Right atrium auricular region (tissue), 2 donors: ENCODE data around the gene KIAA1328. TPM values are rescaled to one million over a fixed set of nuclear protein-coding genes. Genes with fewer than 3 reads are reported as not detected.

Experiments
- DNase-seq: peaks from one replicate; pipeline ENCODE4 v3.0.0-alpha.2; 2019; ENCODE audit warnings: low spot score
- H3K27ac ChIP-seq, 2 donors: fragments of 200-600 bp; sonication (generic); 1 replicate in 1 of 2; 2 replicates in 1 of 2; pipeline ENCODE4 v1.5.1; 2016 to 2019
- H3K27me3 ChIP-seq, 2 donors: fragments of 200-600 bp; sonication (generic); one replicate each; pipeline versions ENCODE4 v1.5.1 to v1.6.0; 2017 to 2019
- H3K36me3 ChIP-seq: fragments of 200-600 bp; sonication (generic); one replicate; pipeline ENCODE4 v1.5.1; 2016
- H3K4me1 ChIP-seq, 2 donors: fragments of 200-600 bp; sonication (generic); one replicate each; pipeline versions ENCODE4 v1.5.1 to v1.6.0; 2017 to 2019
- H3K4me3 ChIP-seq, 2 donors: fragments of 200-600 bp; sonication (generic); 1 replicate in 1 of 2; 2 replicates in 1 of 2; pipeline ENCODE4 v1.5.1; 2017 to 2019; ENCODE audit warnings: mild to moderate bottlenecking in 1 of 2, moderate library complexity in 1 of 2
- H3K9me3 ChIP-seq, 2 donors: fragments of 200-600 bp; sonication (generic); one replicate each; pipeline ENCODE4 v1.5.1; 2019
- total RNA-seq, 2 donors: library from RNA; depleted of rRNA; stranded (reverse); fragments of >200 nt; gene quantifications; one replicate each; pipeline ENCODE4 v1.1.0, GENCODE V29; 2016
- TF ChIP-seq, protein P1 (sequence below), 2 donors: fragments of 200-600 bp; sonication (generic); IDR thresholded peaks; one replicate each; pipeline ENCODE4 v1.5.1; 2019; ENCODE audit warnings: antibody characterized with exemption in 2 of 2

The KIAA1328 gene
- total RNA-seq, 2 donors from 2014 or later = 7.2 to 7.8 TPM

DNA sequence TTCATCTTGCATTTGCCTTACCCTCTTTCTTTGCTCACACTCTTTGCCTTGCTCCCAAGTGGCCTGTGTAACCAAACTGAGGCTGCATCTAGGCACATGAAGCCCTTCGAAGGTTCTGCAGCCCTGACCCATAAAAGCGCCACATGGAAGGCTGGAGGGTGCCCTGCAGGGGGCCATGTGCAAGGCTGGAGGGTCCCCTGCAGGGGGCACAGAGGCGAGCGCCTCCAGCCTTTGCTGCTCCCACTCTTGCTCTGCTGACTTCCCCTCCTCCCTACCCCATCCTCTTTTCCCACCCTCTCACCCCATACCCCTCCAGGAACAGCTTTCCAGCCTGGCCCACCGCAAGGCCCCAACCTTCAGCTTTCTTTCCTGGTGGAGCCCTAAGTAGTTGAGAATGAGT lies 419.4 kb downstream of the KIAA1328 start:
- Histone ChIP-seq H3K4me3 (no peak overlapping the region), H3K36me3 (no peaks in the 10 kb centered on the region), H3K27ac (no peak overlapping the region), H3K4me1 (no peaks in the 10 kb centered on the region), H3K9me3 (no peaks in the 10 kb centered on the region), H3K27me3 (no peaks in the 10 kb centered on the region)
- TF ChIP-seq, protein P1, sequence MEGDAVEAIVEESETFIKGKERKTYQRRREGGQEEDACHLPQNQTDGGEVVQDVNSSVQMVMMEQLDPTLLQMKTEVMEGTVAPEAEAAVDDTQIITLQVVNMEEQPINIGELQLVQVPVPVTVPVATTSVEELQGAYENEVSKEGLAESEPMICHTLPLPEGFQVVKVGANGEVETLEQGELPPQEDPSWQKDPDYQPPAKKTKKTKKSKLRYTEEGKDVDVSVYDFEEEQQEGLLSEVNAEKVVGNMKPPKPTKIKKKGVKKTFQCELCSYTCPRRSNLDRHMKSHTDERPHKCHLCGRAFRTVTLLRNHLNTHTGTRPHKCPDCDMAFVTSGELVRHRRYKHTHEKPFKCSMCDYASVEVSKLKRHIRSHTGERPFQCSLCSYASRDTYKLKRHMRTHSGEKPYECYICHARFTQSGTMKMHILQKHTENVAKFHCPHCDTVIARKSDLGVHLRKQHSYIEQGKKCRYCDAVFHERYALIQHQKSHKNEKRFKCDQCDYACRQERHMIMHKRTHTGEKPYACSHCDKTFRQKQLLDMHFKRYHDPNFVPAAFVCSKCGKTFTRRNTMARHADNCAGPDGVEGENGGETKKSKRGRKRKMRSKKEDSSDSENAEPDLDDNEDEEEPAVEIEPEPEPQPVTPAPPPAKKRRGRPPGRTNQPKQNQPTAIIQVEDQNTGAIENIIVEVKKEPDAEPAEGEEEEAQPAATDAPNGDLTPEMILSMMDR (IDR thresholded peaks at IDR 0.05) = no peak
- DNase-seq = no peak

DNA sequence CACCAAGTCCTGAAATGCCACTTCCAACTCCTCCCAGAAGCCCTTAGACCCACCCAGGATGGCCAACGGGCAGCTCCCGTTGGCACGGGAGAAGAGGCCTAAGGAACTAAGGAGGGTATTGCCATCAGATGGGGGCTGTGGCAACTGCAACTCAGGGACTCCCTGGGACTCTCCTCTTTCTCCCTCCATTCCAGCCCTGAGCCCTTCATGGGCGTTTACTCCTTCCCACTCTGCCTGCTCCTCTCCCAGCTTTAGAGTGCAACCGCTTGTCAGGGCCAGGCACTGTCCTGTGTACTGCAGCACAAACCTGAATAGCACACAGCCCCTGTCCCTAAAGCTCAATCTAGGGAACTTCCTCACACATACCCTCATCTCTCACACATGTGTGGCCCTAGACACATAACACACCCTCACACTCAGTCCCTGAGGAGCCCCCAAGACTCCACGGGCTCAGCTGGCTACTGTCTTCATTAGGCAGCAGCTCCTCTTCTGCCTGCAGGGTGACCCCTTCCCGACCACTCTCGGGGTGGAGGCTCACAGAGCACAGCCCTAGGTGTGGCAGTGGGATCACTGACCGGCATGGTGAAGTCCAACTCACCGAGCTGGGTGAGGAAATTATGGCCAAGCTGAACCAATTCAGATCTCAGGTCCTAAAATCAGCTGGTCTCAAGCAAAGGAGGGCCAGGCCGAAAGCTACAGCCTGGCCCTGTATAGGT lies 420.4 kb downstream of the KIAA1328 start:
- H3K4me1 ChIP-seq = peaks cover 0 to 7% of the 10 kb centered on the region in 2 donors
- no peaks in the 10 kb centered on the region for H3K36me3 ChIP-seq
- no peak overlapping the region for H3K27ac ChIP-seq
- DNase-seq = no peak
- H3K4me3 ChIP-seq = no peak overlapping the region
- no peaks in the 10 kb centered on the region for H3K9me3 ChIP-seq
- H3K27me3 ChIP-seq = no peaks in the 10 kb centered on the region
- TF ChIP-seq, protein P1 (IDR thresholded peaks at IDR 0.05) = no peak

DNA sequence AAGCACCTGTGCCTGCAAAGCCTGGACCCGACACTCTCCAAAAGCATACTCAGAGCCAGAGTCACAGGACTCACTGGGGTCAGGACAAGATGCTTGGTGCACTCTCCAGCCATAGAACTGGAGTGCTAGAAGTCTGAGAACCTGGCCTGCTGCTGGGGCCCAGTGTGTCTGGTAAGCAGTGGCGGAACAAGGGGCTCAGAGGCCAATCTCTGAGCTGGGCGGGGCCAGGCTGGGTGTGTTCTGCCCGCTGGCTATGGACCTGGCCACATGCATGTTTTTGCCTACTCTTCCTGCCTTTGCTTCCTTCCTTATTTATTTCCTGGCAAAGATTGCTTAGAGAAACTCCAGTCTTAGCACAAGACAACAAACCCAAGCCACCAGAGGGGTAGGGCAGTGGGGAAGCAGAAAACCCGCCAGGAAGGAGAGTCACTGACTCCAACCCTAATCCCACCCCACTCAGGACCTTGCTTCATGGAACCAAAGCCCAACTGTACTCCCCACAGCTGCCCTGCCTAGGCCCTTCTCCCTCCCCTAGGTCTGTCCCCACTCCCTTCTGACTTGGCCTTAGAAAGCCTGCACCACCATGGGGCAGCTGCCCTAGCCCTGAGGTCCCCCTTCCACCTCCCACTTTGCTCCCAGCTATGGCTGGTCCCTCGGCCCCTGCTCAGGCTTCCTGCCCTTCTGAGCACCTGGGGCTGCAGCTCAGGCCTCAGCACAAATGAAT lies 421.1 kb downstream of the KIAA1328 start:
- no peak for DNase-seq
- H3K4me3 ChIP-seq = no peak overlapping the region
- H3K4me1 ChIP-seq = peaks cover 0 to 12% of the 10 kb centered on the region in 2 donors
- H3K27ac ChIP-seq = no peak overlapping the region
- no peaks in the 10 kb centered on the region for H3K27me3 ChIP-seq
- no peaks in the 10 kb centered on the region for H3K36me3 ChIP-seq
- TF ChIP-seq, protein P1 (IDR thresholded peaks at IDR 0.05) = no peak
- no peaks in the 10 kb centered on the region for H3K9me3 ChIP-seq

DNA sequence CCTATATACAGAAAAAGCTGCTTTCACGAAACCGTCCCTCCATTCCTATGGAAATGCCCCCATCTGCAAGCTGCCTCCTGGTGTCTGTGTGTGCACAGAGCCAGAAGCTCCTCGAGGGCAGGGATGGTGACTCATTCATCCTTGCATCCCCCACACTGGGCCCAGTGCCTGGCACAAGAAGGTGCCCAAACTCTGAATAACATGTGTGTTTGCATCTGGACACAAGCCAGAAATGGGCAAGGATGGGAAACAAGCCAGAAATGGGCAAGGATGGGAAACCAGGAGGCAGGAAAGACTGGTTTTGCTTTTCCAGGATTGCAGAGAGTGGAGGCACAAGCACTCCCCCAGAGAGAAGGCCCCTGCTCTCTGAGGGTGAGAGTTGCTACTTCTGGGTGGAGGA lies 422.8 kb downstream of the KIAA1328 start:
- Histone ChIP-seq H3K4me1 (peaks cover 0 to 12% of the 10 kb centered on the region in 2 donors), H3K27me3 (no peaks in the 10 kb centered on the region), H3K36me3 (no peaks in the 10 kb centered on the region), H3K4me3 (no peak overlapping the region), H3K9me3 (no peaks in the 10 kb centered on the region), H3K27ac (no peak overlapping the region)
- TF ChIP-seq, protein P1 (IDR thresholded peaks at IDR 0.05) = no peak
- DNase-seq = no peak

DNA sequence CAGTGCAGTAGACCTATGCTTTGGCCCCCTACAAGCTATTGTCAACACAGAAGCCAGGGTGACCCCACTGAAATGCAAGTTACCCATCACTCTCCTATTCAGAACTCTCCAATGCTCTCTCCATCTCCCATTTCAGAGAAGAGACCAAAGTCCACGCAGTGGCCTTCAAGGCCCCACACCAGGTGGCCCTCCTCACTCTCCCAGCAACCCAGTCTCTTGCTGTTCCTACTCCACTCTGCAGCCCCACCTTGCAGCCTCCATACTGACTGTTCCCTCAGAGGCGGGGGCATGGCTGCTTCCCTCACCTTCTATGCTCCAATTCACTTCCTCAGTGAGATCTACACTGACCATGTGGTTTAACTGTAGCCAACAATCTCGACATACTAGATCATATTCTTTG lies 423.4 kb downstream of the KIAA1328 start:
- Histone ChIP-seq H3K27me3 (no peaks in the 10 kb centered on the region), H3K9me3 (no peaks in the 10 kb centered on the region), H3K27ac (no peak overlapping the region), H3K4me3 (no peak overlapping the region), H3K4me1 (peaks cover 0 to 12% of the 10 kb centered on the region in 2 donors), H3K36me3 (no peaks in the 10 kb centered on the region)
- DNase-seq = no peak
- TF ChIP-seq, protein P1 (IDR thresholded peaks at IDR 0.05) = no peak
